ENCODE measurements around the gene NOP16.

Gene NOP16

GRCh38 chr5:176341325-176342157 is 46.9 kb downstream of the NOP16 start:
- no peak overlapping the region for H3K27ac ChIP-seq (ENCODE audit: extremely low read depth, low read depth, low read length)
- POLR2A ChIA-PET = no interaction called here
- H3K4me3 ChIP-seq (ENCODE audit: low read depth, low read length) = no peak overlapping the region
- TF ChIP-seq ZNF37A (tag by site-specific recombination; IDR thresholded peaks at IDR 0.05) (no peak), ZNF133 (tag by site-specific recombination; IDR thresholded peaks at IDR 0.05) (no peak), ZNF169 (tag by site-specific recombination; IDR thresholded peaks at IDR 0.05) (no peak), ZNF146 (tag by site-specific recombination; IDR thresholded peaks at IDR 0.05) (peak; percentile 61; the same call in 1 of the 2 replicates), ZNF513 (tag by site-specific recombination; IDR thresholded peaks at IDR 0.05) (peak; percentile 87), PRDM10 (tag by site-specific recombination; IDR thresholded peaks at IDR 0.05) (peak; percentile 54), ZNF600 (tag by site-specific recombination; IDR thresholded peaks at IDR 0.05) (peak; percentile 35), BCL11A (tag by site-specific recombination; IDR thresholded peaks at IDR 0.05; ENCODE audit: low read depth) (no peak)
- CTCF ChIA-PET = no interaction called here
- no peaks in the 10 kb centered on the region for H3K4me1 ChIP-seq (ENCODE audit: control insufficient read depth, insufficient read depth, low read length)
- H3K9me3 ChIP-seq (ENCODE audit: control insufficient read depth, insufficient read depth, low read depth, low read length) = no peaks in the 10 kb centered on the region
- peaks cover 37 to 75% of the 10 kb centered on the region in 2 experiments for H3K36me3 ChIP-seq (ENCODE audit: control insufficient read depth in 2 of 2, insufficient read depth in 1 of 2, low read length in 2 of 2)

GRCh38 chr5:176339304-176339703 is 49.1 kb downstream of the NOP16 start:
- ChIA-PET POLR2A (interaction anchor here (1.3 kb wide), 1 partner anchor 22 kb away, joined by 5 read pairs; the partner anchor contains the start of gene KIAA1191), CTCF (no interaction called here)
- Histone ChIP-seq H3K36me3 (ENCODE audit: control insufficient read depth in 2 of 2, insufficient read depth in 1 of 2, low read length in 2 of 2) (peaks cover 29 to 64% of the 10 kb centered on the region in 2 experiments), H3K4me3 (ENCODE audit: low read depth, low read length) (no peak overlapping the region), H3K9me3 (ENCODE audit: control insufficient read depth, insufficient read depth, low read depth, low read length) (no peaks in the 10 kb centered on the region), H3K27ac (ENCODE audit: extremely low read depth, low read depth, low read length) (no peak overlapping the region), H3K4me1 (ENCODE audit: control insufficient read depth, insufficient read depth, low read length) (no peaks in the 10 kb centered on the region)
- TF ChIP-seq FEZF1 (tag by site-specific recombination; IDR thresholded peaks at IDR 0.05) = no peak
- no peak for TF ChIP-seq ZBTB44 (tag by site-specific recombination; IDR thresholded peaks at IDR 0.05)
- no peak for TF ChIP-seq ZNF214 (tag by site-specific recombination; IDR thresholded peaks at IDR 0.05; ENCODE audit: borderline replicate concordance)
- no peak for TF ChIP-seq ZXDB (tag by site-specific recombination; IDR thresholded peaks at IDR 0.05)
- TF ChIP-seq ZNF341 (tag by site-specific recombination; IDR thresholded peaks at IDR 0.05; ENCODE audit: low read depth) = no peak
- no peak for TF ChIP-seq SETDB1 (IDR thresholded peaks at IDR 0.05; ENCODE audit: insufficient read length, low read length)
- TF ChIP-seq RBAK (tag by site-specific recombination; IDR thresholded peaks at IDR 0.05) = no peak
- no peak for TF ChIP-seq ZNF398 (tag by site-specific recombination; IDR thresholded peaks at IDR 0.05)
- TF ChIP-seq ZNF157 (tag by site-specific recombination; IDR thresholded peaks at IDR 0.05) = no peak

All from HEK293 (cell line).